GM10266 (cell line): Measurements from ENCODE around the gene PIGS.

ENCODE experiments used
- DNase-seq: peaks from one replicate; pipeline ENCODE4 v3.0.0; 2012; ENCODE audit errors: extremely low spot score
- TF ChIP-seq, protein P1 (sequence below): IDR thresholded peaks from 2 replicates; pipeline ENCODE4 v1.5.1; 2012; ENCODE audit warnings: mild to moderate bottlenecking, low read depth; ENCODE audit not compliant: control insufficient read depth, insufficient read depth; ENCODE audit errors: missing control alignments

PIGS gene

GRCh38 chr17:28573521-28573920 is 2.2 kb upstream of the PIGS start:
- DNase-seq = no peak
- TF ChIP-seq, protein P1, sequence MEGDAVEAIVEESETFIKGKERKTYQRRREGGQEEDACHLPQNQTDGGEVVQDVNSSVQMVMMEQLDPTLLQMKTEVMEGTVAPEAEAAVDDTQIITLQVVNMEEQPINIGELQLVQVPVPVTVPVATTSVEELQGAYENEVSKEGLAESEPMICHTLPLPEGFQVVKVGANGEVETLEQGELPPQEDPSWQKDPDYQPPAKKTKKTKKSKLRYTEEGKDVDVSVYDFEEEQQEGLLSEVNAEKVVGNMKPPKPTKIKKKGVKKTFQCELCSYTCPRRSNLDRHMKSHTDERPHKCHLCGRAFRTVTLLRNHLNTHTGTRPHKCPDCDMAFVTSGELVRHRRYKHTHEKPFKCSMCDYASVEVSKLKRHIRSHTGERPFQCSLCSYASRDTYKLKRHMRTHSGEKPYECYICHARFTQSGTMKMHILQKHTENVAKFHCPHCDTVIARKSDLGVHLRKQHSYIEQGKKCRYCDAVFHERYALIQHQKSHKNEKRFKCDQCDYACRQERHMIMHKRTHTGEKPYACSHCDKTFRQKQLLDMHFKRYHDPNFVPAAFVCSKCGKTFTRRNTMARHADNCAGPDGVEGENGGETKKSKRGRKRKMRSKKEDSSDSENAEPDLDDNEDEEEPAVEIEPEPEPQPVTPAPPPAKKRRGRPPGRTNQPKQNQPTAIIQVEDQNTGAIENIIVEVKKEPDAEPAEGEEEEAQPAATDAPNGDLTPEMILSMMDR = no peak

- TF ChIP-seq, protein P1 = no peak
- DNase-seq = no peak
Measured at GRCh38 chr17:28573040-28573380, 1.7 kb upstream of the PIGS start.

GRCh38 chr17:28572259-28573039 is 1.1 kb upstream of the PIGS start:
- no peak for DNase-seq
- TF ChIP-seq, protein P1 = no peak

DNA sequence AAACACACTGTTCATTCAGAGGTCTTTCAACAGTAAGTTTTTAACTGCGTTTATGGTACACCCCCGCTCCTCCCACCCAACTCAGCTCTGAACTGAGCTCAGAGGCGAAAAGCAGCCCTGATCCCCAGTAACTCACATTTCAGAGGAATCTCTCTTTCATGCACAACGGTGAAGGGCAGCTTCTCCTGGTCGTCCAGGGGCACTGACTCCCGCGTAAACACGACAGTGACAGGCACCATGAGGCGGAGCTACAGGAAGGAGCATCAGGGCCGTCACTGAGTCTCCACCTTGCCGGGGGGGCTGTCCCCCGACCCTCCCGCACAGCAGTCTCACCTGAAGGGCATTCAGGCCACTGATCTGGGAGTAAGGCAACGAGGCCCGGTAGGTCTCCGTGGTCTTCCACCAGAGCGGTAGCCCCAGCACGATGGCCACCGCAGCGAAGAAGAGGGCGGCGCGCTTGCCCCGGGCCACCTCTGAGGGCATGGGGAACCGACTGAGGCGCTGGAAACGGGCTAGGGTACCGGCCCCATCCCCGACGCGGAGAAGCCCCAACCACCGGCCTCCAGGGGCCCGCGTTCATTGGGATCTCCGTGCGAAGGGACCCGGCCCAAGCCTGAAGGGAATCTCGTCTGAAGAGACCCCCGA is 486 bp downstream of the PIGS start:
- no peak for DNase-seq
- TF ChIP-seq, protein P1 = no peak

DNA sequence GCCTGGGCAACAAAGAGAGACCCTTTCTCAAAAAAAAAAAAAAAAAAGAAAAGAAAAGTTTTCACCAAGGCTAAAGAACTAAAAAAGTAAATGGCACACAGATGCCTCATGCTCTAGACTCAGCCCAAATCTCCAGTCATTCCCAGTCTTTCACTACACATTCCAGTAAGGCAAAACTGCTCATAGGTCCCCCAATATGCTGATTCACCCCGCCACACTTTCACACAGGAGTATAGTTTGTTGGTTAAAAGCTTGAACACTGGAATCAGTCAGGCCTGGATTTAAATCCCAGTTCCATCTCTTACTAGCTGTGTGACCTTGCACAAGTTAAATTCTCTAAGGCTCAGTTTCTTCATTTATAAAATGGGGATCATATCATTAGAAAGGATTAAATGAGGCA is 1.9 kb downstream of the PIGS start:
- DNase-seq = no peak
- TF ChIP-seq, protein P1 = no peak

DNA sequence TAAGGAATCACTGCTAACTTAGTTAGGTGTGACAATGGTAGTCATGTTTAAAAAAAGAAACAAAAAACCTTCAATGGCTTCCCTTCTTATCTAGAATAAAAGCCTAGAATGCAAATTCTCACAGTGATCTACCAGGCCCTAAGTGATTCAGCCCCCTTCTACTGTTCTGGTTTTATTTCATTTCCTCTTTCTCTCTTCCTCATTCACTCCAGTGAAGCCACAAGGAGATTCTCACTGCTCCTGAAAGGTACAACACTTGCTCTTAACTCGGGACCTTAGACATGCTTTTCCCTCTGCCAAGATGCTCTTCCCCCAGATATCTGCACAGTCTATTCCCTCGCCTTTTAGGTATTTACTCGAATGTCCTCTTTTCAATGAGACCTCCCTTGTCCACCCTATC is 3.7 kb downstream of the PIGS start:
- TF ChIP-seq, protein P1 = no peak

GRCh38 chr17:28563475-28563874 is 7.8 kb downstream of the PIGS start:
- TF ChIP-seq, protein P1 = no peak
- DNase-seq = no peak

More for the DNA sequence above, 3.7 kb downstream of the PIGS start:
- peak; percentile 60 for DNase-seq
